Metanephros (tissue), 1 donor: ENCODE measurements around the gene PSG6. TPM values are rescaled to one million over a fixed set of nuclear protein-coding genes. Genes with fewer than 3 reads are reported as not detected.

ENCODE experiments used
- total RNA-seq: library from RNA; depleted of rRNA; stranded (reverse); fragments of >200 nt; gene quantifications from one replicate; pipeline ENCODE4 v1.2.3, GENCODE V29; 2014

Gene PSG6
- not detected for total RNA-seq

GRCh38 chr19:42917634-42918033 lies at the start of gene PSG6:
Gene PSG6 (minus strand): TSS chr19:42917894. CDS start chr19:42917792, 102 bp downstream.

GRCh38 chr19:42937107-42937506 lies 19.4 kb upstream of the PSG6 start, which contains the start of gene PSG7:
Gene PSG7 (minus strand): TSS chr19:42937207. CDS start chr19:42937076, 131 bp downstream.

GRCh38 chr19:42879613-42880012 lies 38.1 kb downstream of the PSG6 start, which contains the start of gene PSG1:
Gene PSG1 (minus strand): TSS chr19:42879713. CDS start chr19:42879581, 132 bp downstream.

Other genes with a start within 250 kb of the PSG6 start
- not detected for gene PSG3, start 177.4 kb downstream of the PSG6 start, total RNA-seq
- gene PSG8, start 152.2 kb downstream of the PSG6 start, total RNA-seq, result not detected
- gene PSG1, start 38.2 kb downstream of the PSG6 start, total RNA-seq, result not detected
- not detected for gene PSG7, start 19.3 kb upstream of the PSG6 start, total RNA-seq
- not detected for gene PSG11, start 108.6 kb upstream of the PSG6 start, total RNA-seq
- not detected for gene PSG2, start 164.8 kb upstream of the PSG6 start, total RNA-seq